Measurements from ENCODE around the gene RPL14.

The RPL14 gene

GRCh38 chr3:40456940-40457823 is at the start of gene RPL14:
Gene RPL14, plus strand, starts transcription at chr3:40457339. Its CDS starts 133 bp downstream, at chr3:40457472.
- H3K9ac ChIP-seq, result peak within 1 kb of the TSS; percentile 47
- TF ChIP-seq CTCF (IDR thresholded peaks at IDR 0.05), result no peak
- no peaks in the 10 kb centered on the region for H3K36me3 ChIP-seq (ENCODE audit: control insufficient read depth, insufficient read depth, low read length)
- H3K4me3 ChIP-seq (ENCODE audit: low read depth, low read length), result peak within 1 kb of the TSS; percentile 95
- peak within 1 kb of the TSS; percentile 76 for H3K27ac ChIP-seq
- H2AFZ ChIP-seq, result peak within 1 kb of the TSS; percentile 88
- H3K4me2 ChIP-seq (ENCODE audit: low read length), result peak within 1 kb of the TSS; percentile 77
- no peaks in the 10 kb centered on the region for H3K9me3 ChIP-seq (ENCODE audit: control insufficient read depth, low read length)
- H3K27me3 ChIP-seq (ENCODE audit: control insufficient read depth, insufficient read depth, low read length), result no peaks in the 10 kb centered on the region
- H3K79me2 ChIP-seq, result peaks cover 9% of the 10 kb centered on the region
- H3K4me1 ChIP-seq, result peaks cover 13% of the 10 kb centered on the region

GRCh38 chr3:40407611-40408010 is 49.5 kb upstream of the RPL14 start:
- TF ChIP-seq CTCF (IDR thresholded peaks at IDR 0.05), result no peak
- Histone ChIP-seq H3K4me2 (ENCODE audit: low read length) (no peak overlapping the region), H3K36me3 (ENCODE audit: control insufficient read depth, insufficient read depth, low read length) (no peaks in the 10 kb centered on the region), H2AFZ (no peak overlapping the region), H3K4me3 (ENCODE audit: low read depth, low read length) (no peak overlapping the region), H3K4me1 (no peaks in the 10 kb centered on the region), H3K9me3 (ENCODE audit: control insufficient read depth, low read length) (no peaks in the 10 kb centered on the region), H3K9ac (no peak overlapping the region), H3K27me3 (ENCODE audit: control insufficient read depth, insufficient read depth, low read length) (no peaks in the 10 kb centered on the region), H3K79me2 (no peaks in the 10 kb centered on the region), H3K27ac (no peak overlapping the region)

GRCh38 chr3:40414270-40414669 is 42.9 kb upstream of the RPL14 start:
- Histone ChIP-seq H2AFZ (no peak overlapping the region), H3K9ac (no peak overlapping the region), H3K4me2 (ENCODE audit: low read length) (no peak overlapping the region), H3K36me3 (ENCODE audit: control insufficient read depth, insufficient read depth, low read length) (no peaks in the 10 kb centered on the region), H3K27me3 (ENCODE audit: control insufficient read depth, insufficient read depth, low read length) (no peaks in the 10 kb centered on the region), H3K79me2 (no peaks in the 10 kb centered on the region), H3K9me3 (ENCODE audit: control insufficient read depth, low read length) (no peaks in the 10 kb centered on the region), H3K4me1 (no peaks in the 10 kb centered on the region), H3K4me3 (ENCODE audit: low read depth, low read length) (no peak overlapping the region), H3K27ac (no peak overlapping the region)
- no peak for TF ChIP-seq CTCF (IDR thresholded peaks at IDR 0.05)

GRCh38 chr3:40417845-40418543 is 39.1 kb upstream of the RPL14 start:
- no peaks in the 10 kb centered on the region for H3K36me3 ChIP-seq (ENCODE audit: control insufficient read depth, insufficient read depth, low read length)
- H3K27me3 ChIP-seq (ENCODE audit: control insufficient read depth, insufficient read depth, low read length), result no peaks in the 10 kb centered on the region
- no peak overlapping the region for H3K4me2 ChIP-seq (ENCODE audit: low read length)
- H3K4me3 ChIP-seq (ENCODE audit: low read depth, low read length), result no peak overlapping the region
- no peak overlapping the region for H3K27ac ChIP-seq
- H3K4me1 ChIP-seq, result no peaks in the 10 kb centered on the region
- no peak overlapping the region for H3K9ac ChIP-seq
- H3K9me3 ChIP-seq (ENCODE audit: control insufficient read depth, low read length), result no peaks in the 10 kb centered on the region
- no peak overlapping the region for H2AFZ ChIP-seq
- no peaks in the 10 kb centered on the region for H3K79me2 ChIP-seq
- TF ChIP-seq CTCF (IDR thresholded peaks at IDR 0.05), result no peak

All from parathyroid adenoma (tissue), 2 donors.